ENCODE results near the gene GRIA1. TPM values are rescaled to one million over a fixed set of nuclear protein-coding genes. Genes with fewer than 3 reads are reported as not detected.

Gene GRIA1
- total and polyA plus RNA-seq, 8 donors: 0.04 to 0.22 (median 0.05) TPM; not detected in 3

- no peak overlapping the region for H3K4me3 ChIP-seq
- no peaks in the 10 kb centered on the region for H3K36me3 ChIP-seq
- ATAC-seq (no peak), DNase-seq (no peak), FAIRE-seq (no peak)
- intact Hi-C loops (cut with DNase I): no loop called here
- H3K27ac ChIP-seq: no peak overlapping the region
- TF ChIP-seq CTCF (IDR thresholded peaks at IDR 0.05): no peak
- WGBS, 2 donors: 49 to 62% methylated on average over 2 of the region's 2 CpGs
- H3K27me3 ChIP-seq: no peaks in the 10 kb centered on the region
- H3K4me1 ChIP-seq: no peaks in the 10 kb centered on the region
- no peaks in the 10 kb centered on the region for H3K9me3 ChIP-seq
These were observed 149.8 kb downstream of the GRIA1 start for GRCh38 chr5:153640293-153640692.

- ATAC-seq: no peak
- no peak overlapping the region for H3K27ac ChIP-seq
- H3K36me3 ChIP-seq: no peaks in the 10 kb centered on the region
- TF ChIP-seq CTCF (IDR thresholded peaks at IDR 0.05): no peak
- 30 to 34% methylated on average over 4 of the region's 4 CpGs for WGBS, 2 donors
- intact Hi-C loops (cut with DNase I): no loop called here
- no peaks in the 10 kb centered on the region for H3K4me1 ChIP-seq
- H3K27me3 ChIP-seq: no peaks in the 10 kb centered on the region
- H3K9me3 ChIP-seq: no peaks in the 10 kb centered on the region
- no peak for DNase-seq
- no peak overlapping the region for H3K4me3 ChIP-seq
- FAIRE-seq: no peak
These were observed 150.8 kb downstream of the GRIA1 start for GRCh38 chr5:153641183-153641688.

- TF ChIP-seq CTCF (IDR thresholded peaks at IDR 0.05): no peak
- Histone ChIP-seq H3K4me3 (no peak overlapping the region), H3K27me3 (no peaks in the 10 kb centered on the region), H3K9me3 (no peaks in the 10 kb centered on the region), H3K27ac (no peak overlapping the region), H3K4me1 (no peaks in the 10 kb centered on the region), H3K36me3 (no peaks in the 10 kb centered on the region)
- intact Hi-C loops (cut with DNase I): no loop called here
- 36 to 47% methylated on average over 3 of the region's 3 CpGs for WGBS, 2 donors
- ATAC-seq: no peak
- FAIRE-seq: no peak
- no peak for DNase-seq
These were observed 164.2 kb downstream of the GRIA1 start for GRCh38 chr5:153654504-153655200.

- H3K27ac ChIP-seq: no peak overlapping the region
- DNase-seq: no peak
- no peak for ATAC-seq
- H3K36me3 ChIP-seq: no peaks in the 10 kb centered on the region
- H3K9me3 ChIP-seq: no peaks in the 10 kb centered on the region
- TF ChIP-seq CTCF (IDR thresholded peaks at IDR 0.05): no peak
- FAIRE-seq: no peak
- no peak overlapping the region for H3K4me3 ChIP-seq
- 51 to 76% methylated on average over 3 of the region's 3 CpGs for WGBS, 2 donors
- H3K4me1 ChIP-seq: no peaks in the 10 kb centered on the region
- H3K27me3 ChIP-seq: no peaks in the 10 kb centered on the region
- intact Hi-C loops (cut with DNase I): no loop called here
These were observed 164.7 kb downstream of the GRIA1 start for GRCh38 chr5:153655201-153655510.

GRCh38 chr5:153658149-153658548, 167.7 kb downstream of the GRIA1 start:
- FAIRE-seq (no peak), ATAC-seq (no peak), DNase-seq (no peak)
- Histone ChIP-seq H3K27ac (no peak overlapping the region), H3K27me3 (no peaks in the 10 kb centered on the region), H3K4me3 (no peak overlapping the region), H3K4me1 (no peaks in the 10 kb centered on the region), H3K36me3 (no peaks in the 10 kb centered on the region), H3K9me3 (no peaks in the 10 kb centered on the region)
- intact Hi-C loops (cut with DNase I): no loop called here
- WGBS, 2 donors: 53 to 65% methylated on average over 1 of the region's 1 CpG
- TF ChIP-seq CTCF (IDR thresholded peaks at IDR 0.05): no peak
